CD14-positive monocyte (primary cell): Measurements from ENCODE around the gene CHN1. TPM values are rescaled to one million over a fixed set of nuclear protein-coding genes. Genes with fewer than 3 reads are reported as not detected.
A peak's percentile ranks its signal among the peaks of the same experiment; 100 is the strongest.

ENCODE experiments used
- DNase-seq, 3 donors: peaks; one replicate each; pipeline ENCODE4 v3.0.0-alpha.2; 2011 to 2022
- H2AFZ ChIP-seq: 2 replicates; pipeline ENCODE4 v1.6.0; 2012; ENCODE audit warnings: mild to moderate bottlenecking, low read depth, low read length, inconsistent platforms; ENCODE audit not compliant: insufficient read depth, poor library complexity, severe bottlenecking
- H3K27ac ChIP-seq, 2 donors: 1 replicate in 1 of 2; 2 replicates in 1 of 2; pipeline ENCODE4 v1.5.1; 2012 to 2013; ENCODE audit warnings: low read length in 2 of 2, control low read depth in 1 of 2, inconsistent platforms in 1 of 2, low read depth in 1 of 2, mild to moderate bottlenecking in 1 of 2
- H3K27me3 ChIP-seq, 2 donors: one replicate each; pipeline versions ENCODE4 v1.6.0 to v1.6.1; 2011 to 2013; ENCODE audit warnings: low read length in 2 of 2; ENCODE audit not compliant: control insufficient read depth in 2 of 2, insufficient read depth in 2 of 2
- H3K36me3 ChIP-seq, 2 donors: replicated peaks in 1 of 2; 1 replicate in 1 of 2; 2 replicates in 1 of 2; pipeline versions ENCODE4 v1.5.1 to v1.6.1; 2012 to 2013; ENCODE audit warnings: low read length in 2 of 2, control low read depth in 1 of 2, inconsistent platforms in 1 of 2, mild to moderate bottlenecking in 1 of 2; ENCODE audit not compliant: insufficient read depth in 2 of 2, control insufficient read depth in 1 of 2
- H3K4me1 ChIP-seq, 2 donors: 1 replicate in 1 of 2; 2 replicates in 1 of 2; pipeline versions ENCODE4 v1.5.1 to v1.6.1; 2012 to 2013; ENCODE audit warnings: low read length in 2 of 2, control low read depth in 1 of 2, inconsistent platforms in 1 of 2, mild to moderate bottlenecking in 1 of 2, moderate library complexity in 1 of 2; ENCODE audit not compliant: insufficient read depth in 2 of 2, control insufficient read depth in 1 of 2
- H3K4me2 ChIP-seq: replicated peaks from 2 replicates; pipeline ENCODE3; 2012; ENCODE audit warnings: low read length, moderate library complexity, mild to moderate bottlenecking; ENCODE audit not compliant: poor library complexity, severe bottlenecking; ENCODE audit errors: extremely low read depth
- H3K4me3 ChIP-seq, 3 experiments: fragments of 200-600 bp in 1 of 3; sonication (generic) in 1 of 3; replicated peaks in 1 of 3; 1 replicate in 2 of 3; 2 replicates in 1 of 3; pipeline ENCODE4 v1.5.1; 2011 to 2013; ENCODE audit warnings: low read length in 3 of 3, mild to moderate bottlenecking in 3 of 3, control low read depth in 2 of 3, low read depth in 2 of 3, inconsistent platforms in 1 of 3, moderate library complexity in 1 of 3
- H3K79me2 ChIP-seq: 2 replicates; pipeline ENCODE4 v1.6.0; 2012; ENCODE audit warnings: mild to moderate bottlenecking, control low read depth, inconsistent platforms, low read length, moderate library complexity; ENCODE audit not compliant: insufficient read depth
- H3K9ac ChIP-seq: 2 replicates; pipeline ENCODE4 v1.6.0; 2017; ENCODE audit warnings: low read length, mild to moderate bottlenecking; ENCODE audit not compliant: insufficient read depth, poor library complexity, severe bottlenecking
- H3K9me3 ChIP-seq, 2 donors: replicated peaks in 1 of 2; 1 replicate in 1 of 2; 2 replicates in 1 of 2; pipeline versions ENCODE4 v1.5.1 to v1.6.1; 2012 to 2013; ENCODE audit warnings: low read length in 2 of 2, control low read depth in 1 of 2; ENCODE audit not compliant: control insufficient read depth in 1 of 2, insufficient read depth in 1 of 2
- H4K20me1 ChIP-seq: 2 replicates; pipeline ENCODE4 v1.6.0; 2012; ENCODE audit warnings: mild to moderate bottlenecking, low read length, control low read depth, moderate library complexity; ENCODE audit not compliant: insufficient read depth
- H3K27ac Mint-ChIP-seq, 7 donors: one replicate each; pipeline ENCODE4 v1.8.0; 2020; ENCODE audit warnings: mild to moderate bottlenecking in 7 of 7, mixed read lengths in 7 of 7, moderate library complexity in 6 of 7, inconsistent platforms in 2 of 7
- H3K27me3 Mint-ChIP-seq, 3 donors: one replicate each; pipeline ENCODE4 v1.8.0; 2021 to 2022; ENCODE audit warnings: low read depth in 3 of 3, mild to moderate bottlenecking in 3 of 3, mixed read lengths in 3 of 3, moderate library complexity in 3 of 3, inconsistent platforms in 1 of 3
- H3K36me3 Mint-ChIP-seq, 2 donors: one replicate each; pipeline ENCODE4 v1.8.0; 2020; ENCODE audit warnings: mixed read lengths in 2 of 2, inconsistent platforms in 1 of 2, mild to moderate bottlenecking in 1 of 2
- H3K4me1 Mint-ChIP-seq: one replicate; pipeline ENCODE4 v1.8.0; 2020; ENCODE audit warnings: mild to moderate bottlenecking, mixed read lengths
- H3K4me3 Mint-ChIP-seq, 2 donors: one replicate each; pipeline ENCODE4 v1.8.0; 2020; ENCODE audit warnings: mild to moderate bottlenecking in 2 of 2, mixed read lengths in 2 of 2, moderate library complexity in 1 of 2
- H3K9me3 Mint-ChIP-seq, 7 donors: one replicate each; pipeline ENCODE4 v1.8.0; 2020 to 2022; ENCODE audit warnings: mixed read lengths in 7 of 7, mild to moderate bottlenecking in 6 of 7, moderate library complexity in 6 of 7, inconsistent platforms in 2 of 7
- WGBS: methylation state at CpG from one replicate; pipeline ENCODE4 v1.1.5; 2013; ENCODE audit warnings: missing lambda C conversion rate; ENCODE audit not compliant: insufficient coverage; 5-methylcytosine and 5-hydroxymethylcytosine counted together
- intact Hi-C, 2 donors: fragments of 100-400 bp; cut with micrococcal nuclease; formaldehyde crosslinking; loops; one replicate each; pipeline versions ENCODE4 v1.15.0 to v1.15.1; 2023
- polyA plus RNA-seq, 3 donors: library from polyadenylated mRNA; depleted of rRNA in 1 of 3; unstranded in 2 of 3; stranded (reverse) in 1 of 3; fragments of 300-500 nt in 2 of 3; fragments of >200 nt in 1 of 3; fragmentation: Illumina TruSeq in 2 of 3; gene quantifications; 1 replicate in 2 of 3; 2 replicates in 1 of 3; pipeline ENCODE4 v1.2.3, GENCODE V29; 2012 to 2021
- small RNA-seq: library from RNA; depleted of rRNA; stranded (forward); fragments of <200 nt; gene quantifications from one replicate; pipeline ENCODE3, GENCODE V24; 2012; ENCODE audit warnings: low read depth; ENCODE audit not compliant: insufficient read length
- TF ChIP-seq, protein P1 (sequence below): fragments of 200-600 bp; IDR thresholded peaks from one replicate; pipeline ENCODE4 v1.8.0; 2022; ENCODE audit warnings: antibody characterized with exemption, mild to moderate bottlenecking

Gene CHN1
- polyA plus RNA-seq, 3 donors: 0.36 TPM; not detected in 2

DNA sequence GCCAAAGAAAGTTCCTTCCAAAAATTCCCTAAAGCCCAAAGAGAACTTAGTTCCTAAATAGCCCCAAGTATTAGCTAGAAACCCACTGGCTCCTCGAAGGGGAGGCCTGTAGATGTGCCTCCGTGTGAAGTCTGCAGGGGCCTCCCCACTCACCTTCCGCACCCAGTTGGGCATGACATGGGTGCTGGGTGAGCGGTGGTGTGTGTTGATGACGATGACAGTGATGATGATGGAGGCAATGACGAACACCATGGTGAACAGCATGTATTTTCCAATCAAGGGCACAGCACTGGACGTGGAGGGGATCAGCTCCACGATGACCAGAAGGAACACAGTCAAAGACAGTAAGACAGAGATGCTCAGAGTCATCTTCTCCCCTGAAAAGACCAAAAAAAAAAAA lies 255.4 kb downstream of the CHN1 start:
- H3K4me1 Mint-ChIP-seq: peaks cover 8% of the 10 kb centered on the region
- H3K27me3 Mint-ChIP-seq: peaks cover 22 to 31% (median 26%) of the 10 kb centered on the region in 3 donors
- H4K20me1 ChIP-seq: no peaks in the 10 kb centered on the region
- WGBS: 90% methylated on average over 6 of the region's 8 CpGs
- TF ChIP-seq, protein P1, sequence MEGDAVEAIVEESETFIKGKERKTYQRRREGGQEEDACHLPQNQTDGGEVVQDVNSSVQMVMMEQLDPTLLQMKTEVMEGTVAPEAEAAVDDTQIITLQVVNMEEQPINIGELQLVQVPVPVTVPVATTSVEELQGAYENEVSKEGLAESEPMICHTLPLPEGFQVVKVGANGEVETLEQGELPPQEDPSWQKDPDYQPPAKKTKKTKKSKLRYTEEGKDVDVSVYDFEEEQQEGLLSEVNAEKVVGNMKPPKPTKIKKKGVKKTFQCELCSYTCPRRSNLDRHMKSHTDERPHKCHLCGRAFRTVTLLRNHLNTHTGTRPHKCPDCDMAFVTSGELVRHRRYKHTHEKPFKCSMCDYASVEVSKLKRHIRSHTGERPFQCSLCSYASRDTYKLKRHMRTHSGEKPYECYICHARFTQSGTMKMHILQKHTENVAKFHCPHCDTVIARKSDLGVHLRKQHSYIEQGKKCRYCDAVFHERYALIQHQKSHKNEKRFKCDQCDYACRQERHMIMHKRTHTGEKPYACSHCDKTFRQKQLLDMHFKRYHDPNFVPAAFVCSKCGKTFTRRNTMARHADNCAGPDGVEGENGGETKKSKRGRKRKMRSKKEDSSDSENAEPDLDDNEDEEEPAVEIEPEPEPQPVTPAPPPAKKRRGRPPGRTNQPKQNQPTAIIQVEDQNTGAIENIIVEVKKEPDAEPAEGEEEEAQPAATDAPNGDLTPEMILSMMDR: no peak
- no peak overlapping the region for H3K4me3 ChIP-seq
- no peak overlapping the region for H3K27ac Mint-ChIP-seq
- H3K4me1 ChIP-seq: peaks cover 6% of the 10 kb centered on the region in 2 donors
- peaks cover 0 to 1% (median 0%) of the 10 kb centered on the region in 7 donors for H3K9me3 Mint-ChIP-seq
- H3K36me3 ChIP-seq: no peaks in the 10 kb centered on the region
- peaks cover 0 to 23% of the 10 kb centered on the region in 2 donors for H3K27me3 ChIP-seq
- no peaks in the 10 kb centered on the region for H3K9me3 ChIP-seq
- no peak overlapping the region for H3K4me2 ChIP-seq
- H3K79me2 ChIP-seq: no peaks in the 10 kb centered on the region
- no peak overlapping the region for H2AFZ ChIP-seq
- no peak overlapping the region for H3K9ac ChIP-seq
- H3K36me3 Mint-ChIP-seq: no peaks in the 10 kb centered on the region
- no peak for DNase-seq
- no peak overlapping the region for H3K27ac ChIP-seq
- intact Hi-C loops: no loop called here
- H3K4me3 Mint-ChIP-seq: peak overlapping the region in 1 of 2 donors; percentile 56

DNA sequence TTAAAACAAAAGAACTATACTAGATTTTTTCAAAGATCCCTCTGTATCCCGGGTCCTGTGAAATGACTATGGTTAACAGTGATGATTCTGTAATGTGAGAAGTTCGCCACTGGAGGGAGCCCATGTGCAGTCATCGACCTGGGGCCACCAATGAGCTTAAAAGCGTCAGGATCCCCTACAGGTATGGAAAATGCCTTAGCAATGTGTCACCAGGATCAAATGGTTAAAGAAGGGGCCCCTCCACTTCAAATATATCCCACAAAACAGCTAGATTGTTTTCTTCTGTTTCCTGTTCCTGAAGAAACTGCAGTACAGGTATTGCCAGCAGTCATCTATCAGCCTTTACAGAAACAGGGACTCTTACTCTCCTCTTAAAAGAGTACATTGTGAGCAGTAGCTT lies 256.2 kb downstream of the CHN1 start:
- intact Hi-C loops: no loop called here
- WGBS: 0% methylated on average over 3 of the region's 4 CpGs
- H3K4me3 Mint-ChIP-seq: no peak overlapping the region

More for the DNA sequence above, 256.2 kb downstream of the CHN1 start:
- Histone ChIP-seq H3K4me3 (no peak overlapping the region), H3K36me3 (no peaks in the 10 kb centered on the region), H4K20me1 (no peaks in the 10 kb centered on the region), H3K4me1 (peaks cover 6% of the 10 kb centered on the region in 2 donors), H3K27ac (no peak overlapping the region), H3K79me2 (no peaks in the 10 kb centered on the region), H3K27me3 (peaks cover 0 to 23% of the 10 kb centered on the region in 2 donors), H3K4me2 (no peak overlapping the region), H2AFZ (no peak overlapping the region), H3K9me3 (no peaks in the 10 kb centered on the region), H3K9ac (no peak overlapping the region)
- H3K36me3 Mint-ChIP-seq: no peaks in the 10 kb centered on the region
- H3K4me1 Mint-ChIP-seq: peaks cover 8% of the 10 kb centered on the region
- H3K9me3 Mint-ChIP-seq: peaks cover 0 to 1% (median 0%) of the 10 kb centered on the region in 7 donors
- DNase-seq: peak; percentile 41 to 54 (median 53)
- H3K27ac Mint-ChIP-seq: no peak overlapping the region
- peaks cover 21 to 31% (median 23%) of the 10 kb centered on the region in 3 donors for H3K27me3 Mint-ChIP-seq
- TF ChIP-seq, protein P1: peak; percentile 82

Small RNAs within 50 kb of the gene (small RNA-seq; reads per million reads assigned to genes)
- gene RNU6-1290P (not detected), gene RNU6-763P (not detected)

Other genes with a start within 250 kb of the CHN1 start
- not detected for gene CHRNA1, start 240.9 kb downstream of the CHN1 start, polyA plus RNA-seq
- gene ATF2, start 162.8 kb upstream of the CHN1 start, polyA plus RNA-seq: 10 to 100 TPM; 17.4 to 24.0 (median 22.1) TPM
- 100 to 1,000 TPM; 139 to 533 (median 493) TPM for gene ATP5MC3, start 176.3 kb upstream of the CHN1 start, polyA plus RNA-seq